OCI-LY3 (cell line): Measurements from ENCODE around the gene MAMSTR.

Experiments
- EZH2phosphoT487 ChIP-seq: fragments of 200-600 bp; shearing (Covaris generic); IDR thresholded peaks from 2 replicates; pipeline ENCODE4 v1.6.1; 2018; ENCODE audit warnings: antibody characterized with exemption, mixed run types, low read depth
- TF ChIP-seq, protein P1 (sequence below): fragments of 200-600, 300-600 bp; sonication (generic); IDR thresholded peaks from 2 replicates; pipeline ENCODE4 v1.5.1; 2014; ENCODE audit warnings: antibody characterized with exemption, low read length, low read depth

DNA sequence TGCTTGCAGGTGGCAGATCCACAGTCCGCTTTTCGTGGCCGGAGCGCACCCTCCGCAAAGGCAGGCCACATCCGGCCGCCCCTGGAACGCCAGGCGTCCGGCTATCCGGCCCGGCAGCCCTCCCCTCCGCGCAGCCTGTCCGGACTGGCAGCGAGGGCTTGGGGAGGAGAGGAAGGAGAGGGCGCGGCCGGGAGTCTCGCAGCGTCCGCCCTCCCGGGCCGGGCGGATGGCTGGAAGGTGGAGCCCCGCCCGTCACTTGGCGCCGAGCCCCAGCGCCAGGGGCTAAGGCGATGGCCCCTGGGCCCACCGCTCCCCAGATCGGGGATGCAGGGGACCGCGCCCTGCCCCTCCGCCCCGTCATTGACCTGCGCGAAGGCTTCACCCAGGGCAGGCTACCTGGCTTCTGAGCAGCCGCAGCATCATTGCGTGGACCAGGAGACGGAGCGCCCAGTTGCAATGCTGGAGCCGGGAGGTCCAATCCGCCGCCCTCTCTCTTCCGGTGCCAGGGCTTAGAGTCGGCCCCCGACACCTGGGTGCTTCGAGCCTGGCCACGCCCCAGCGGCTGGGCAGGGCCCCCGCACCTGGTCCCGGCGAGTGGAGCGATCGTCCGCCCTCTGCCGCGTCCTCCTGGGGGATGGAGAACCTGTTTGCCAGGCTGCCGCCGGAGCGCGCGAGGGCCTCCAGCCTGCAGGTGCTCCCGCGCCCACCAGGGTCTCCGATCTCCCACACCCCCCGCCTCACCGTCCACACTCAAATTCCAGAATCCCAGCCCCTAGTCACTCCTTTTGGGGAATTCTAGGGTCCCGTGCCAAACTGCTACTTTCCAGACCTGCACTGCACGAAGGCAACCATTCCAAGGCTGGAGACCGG lies 33.2 kb upstream of the MAMSTR start, which contains the start of gene FUT1:
- TF ChIP-seq, protein P1, sequence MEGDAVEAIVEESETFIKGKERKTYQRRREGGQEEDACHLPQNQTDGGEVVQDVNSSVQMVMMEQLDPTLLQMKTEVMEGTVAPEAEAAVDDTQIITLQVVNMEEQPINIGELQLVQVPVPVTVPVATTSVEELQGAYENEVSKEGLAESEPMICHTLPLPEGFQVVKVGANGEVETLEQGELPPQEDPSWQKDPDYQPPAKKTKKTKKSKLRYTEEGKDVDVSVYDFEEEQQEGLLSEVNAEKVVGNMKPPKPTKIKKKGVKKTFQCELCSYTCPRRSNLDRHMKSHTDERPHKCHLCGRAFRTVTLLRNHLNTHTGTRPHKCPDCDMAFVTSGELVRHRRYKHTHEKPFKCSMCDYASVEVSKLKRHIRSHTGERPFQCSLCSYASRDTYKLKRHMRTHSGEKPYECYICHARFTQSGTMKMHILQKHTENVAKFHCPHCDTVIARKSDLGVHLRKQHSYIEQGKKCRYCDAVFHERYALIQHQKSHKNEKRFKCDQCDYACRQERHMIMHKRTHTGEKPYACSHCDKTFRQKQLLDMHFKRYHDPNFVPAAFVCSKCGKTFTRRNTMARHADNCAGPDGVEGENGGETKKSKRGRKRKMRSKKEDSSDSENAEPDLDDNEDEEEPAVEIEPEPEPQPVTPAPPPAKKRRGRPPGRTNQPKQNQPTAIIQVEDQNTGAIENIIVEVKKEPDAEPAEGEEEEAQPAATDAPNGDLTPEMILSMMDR = no peak
- no peak for TF ChIP-seq EZH2phosphoT487
